ENCODE results near the gene ROBO2. TPM values are rescaled to one million over a fixed set of nuclear protein-coding genes. Genes with fewer than 3 reads are reported as not detected.

Gene ROBO2
- polyA plus RNA-seq, 1 experiment, result 16.3 TPM

- POLR2A ChIA-PET, result no interaction called here
- no peaks in the 10 kb centered on the region for H3K9me3 ChIP-seq (ENCODE audit: control insufficient read depth, insufficient read depth, low read length)
- H3K27me3 ChIP-seq (ENCODE audit: control insufficient read depth, insufficient read depth, low read length), result no peaks in the 10 kb centered on the region
- TF ChIP-seq, protein P1, sequence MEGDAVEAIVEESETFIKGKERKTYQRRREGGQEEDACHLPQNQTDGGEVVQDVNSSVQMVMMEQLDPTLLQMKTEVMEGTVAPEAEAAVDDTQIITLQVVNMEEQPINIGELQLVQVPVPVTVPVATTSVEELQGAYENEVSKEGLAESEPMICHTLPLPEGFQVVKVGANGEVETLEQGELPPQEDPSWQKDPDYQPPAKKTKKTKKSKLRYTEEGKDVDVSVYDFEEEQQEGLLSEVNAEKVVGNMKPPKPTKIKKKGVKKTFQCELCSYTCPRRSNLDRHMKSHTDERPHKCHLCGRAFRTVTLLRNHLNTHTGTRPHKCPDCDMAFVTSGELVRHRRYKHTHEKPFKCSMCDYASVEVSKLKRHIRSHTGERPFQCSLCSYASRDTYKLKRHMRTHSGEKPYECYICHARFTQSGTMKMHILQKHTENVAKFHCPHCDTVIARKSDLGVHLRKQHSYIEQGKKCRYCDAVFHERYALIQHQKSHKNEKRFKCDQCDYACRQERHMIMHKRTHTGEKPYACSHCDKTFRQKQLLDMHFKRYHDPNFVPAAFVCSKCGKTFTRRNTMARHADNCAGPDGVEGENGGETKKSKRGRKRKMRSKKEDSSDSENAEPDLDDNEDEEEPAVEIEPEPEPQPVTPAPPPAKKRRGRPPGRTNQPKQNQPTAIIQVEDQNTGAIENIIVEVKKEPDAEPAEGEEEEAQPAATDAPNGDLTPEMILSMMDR (IDR thresholded peaks at IDR 0.05; ENCODE audit: low read depth, low read length), result no peak
- no peak overlapping the region for H3K27ac ChIP-seq (ENCODE audit: low read depth, low read length)
- CTCF ChIA-PET, result no interaction called here
- H3K4me3 ChIP-seq (ENCODE audit: low read depth, low read length), result no peak overlapping the region
- no peak for DNase-seq (ENCODE audit: low read depth, low spot score)
Observed at GRCh38 chr3:77059354-77059753, 19.5 kb downstream of the ROBO2 start.

- POLR2A ChIA-PET, result no interaction called here
- Histone ChIP-seq H3K27me3 (ENCODE audit: control insufficient read depth, insufficient read depth, low read length) (no peaks in the 10 kb centered on the region), H3K27ac (ENCODE audit: low read depth, low read length) (no peak overlapping the region), H3K4me3 (ENCODE audit: low read depth, low read length) (no peak overlapping the region), H3K9me3 (ENCODE audit: control insufficient read depth, insufficient read depth, low read length) (no peaks in the 10 kb centered on the region)
- TF ChIP-seq, protein P1 (IDR thresholded peaks at IDR 0.05; ENCODE audit: low read depth, low read length), result no peak
- no peak for DNase-seq (ENCODE audit: low read depth, low spot score)
- CTCF ChIA-PET, result interaction anchor here (2.1 kb wide), 1 partner anchor 25 kb away, joined by 6 read pairs; no protein-coding TSS in a partner anchor
Observed at GRCh38 chr3:77063423-77063822, 23.5 kb downstream of the ROBO2 start.

DNA sequence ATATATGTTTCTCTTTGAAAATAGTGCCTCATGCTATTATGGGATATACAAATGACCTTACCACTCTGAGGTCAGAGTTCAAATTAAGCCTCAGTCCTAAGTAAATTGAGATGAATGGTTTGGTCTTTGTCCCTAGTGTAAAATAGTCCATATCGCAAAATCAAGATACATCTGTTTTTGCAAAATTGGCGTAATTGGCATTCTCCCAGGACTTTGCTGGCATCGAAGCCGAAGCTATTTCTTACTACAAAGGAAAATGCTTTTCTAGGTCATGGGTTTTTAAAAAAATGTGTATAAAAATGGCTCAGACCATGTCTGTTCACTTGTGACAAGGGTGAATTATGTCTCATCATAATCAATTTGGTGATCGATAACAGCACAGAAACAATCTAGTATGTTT is 25.9 kb downstream of the ROBO2 start:
- H3K27ac ChIP-seq (ENCODE audit: low read depth, low read length), result no peak overlapping the region
- H3K27me3 ChIP-seq (ENCODE audit: control insufficient read depth, insufficient read depth, low read length), result no peaks in the 10 kb centered on the region
- CTCF ChIA-PET, result no interaction called here
- no peak for DNase-seq (ENCODE audit: low read depth, low spot score)
- POLR2A ChIA-PET, result no interaction called here
- no peaks in the 10 kb centered on the region for H3K9me3 ChIP-seq (ENCODE audit: control insufficient read depth, insufficient read depth, low read length)
- no peak overlapping the region for H3K4me3 ChIP-seq (ENCODE audit: low read depth, low read length)
- TF ChIP-seq, protein P1 (IDR thresholded peaks at IDR 0.05; ENCODE audit: low read depth, low read length), result no peak

- Histone ChIP-seq H3K27me3 (ENCODE audit: control insufficient read depth, insufficient read depth, low read length) (no peaks in the 10 kb centered on the region), H3K4me3 (ENCODE audit: low read depth, low read length) (no peak overlapping the region), H3K27ac (ENCODE audit: low read depth, low read length) (no peak overlapping the region), H3K9me3 (ENCODE audit: control insufficient read depth, insufficient read depth, low read length) (no peaks in the 10 kb centered on the region)
- TF ChIP-seq, protein P1 (IDR thresholded peaks at IDR 0.05; ENCODE audit: low read depth, low read length), result no peak
- CTCF ChIA-PET, result interaction anchor here (0.7 kb wide), 1 partner anchor 344 kb away, joined by 3 read pairs; no protein-coding TSS in a partner anchor
- no peak for DNase-seq (ENCODE audit: low read depth, low spot score)
- POLR2A ChIA-PET, result no interaction called here
Observed at GRCh38 chr3:77066829-77067228, 26.9 kb downstream of the ROBO2 start.

GRCh38 chr3:77068808-77069207 is 28.9 kb downstream of the ROBO2 start:
- no peak overlapping the region for H3K27ac ChIP-seq (ENCODE audit: low read depth, low read length)
- H3K9me3 ChIP-seq (ENCODE audit: control insufficient read depth, insufficient read depth, low read length), result no peaks in the 10 kb centered on the region
- H3K27me3 ChIP-seq (ENCODE audit: control insufficient read depth, insufficient read depth, low read length), result no peaks in the 10 kb centered on the region
- no peak overlapping the region for H3K4me3 ChIP-seq (ENCODE audit: low read depth, low read length)
- ChIA-PET POLR2A (no interaction called here), CTCF (no interaction called here)
- TF ChIP-seq, protein P1 (IDR thresholded peaks at IDR 0.05; ENCODE audit: low read depth, low read length), result no peak
- DNase-seq (ENCODE audit: low read depth, low spot score), result no peak

All from AG04450 (cell line).